Activated CD4-positive, alpha-beta T cell treated with anti-CD3 and anti-CD28 coated beads for 48 hours (primary cell): ENCODE measurements around the gene MED22.
"Not testable (repeated sequence)": the region's sequence is repeated elsewhere in the genome, so short reads cannot be mapped to it uniquely, and the experiment has no call there.

Experiments
- DNase-seq: peaks from one replicate; pipeline ENCODE4 v3.0.0-alpha.2; 2020

MED22 gene

GRCh38 chr9:133333566-133333965, 14.4 kb downstream of the MED22 start:
- DNase-seq, result no peak

DNA sequence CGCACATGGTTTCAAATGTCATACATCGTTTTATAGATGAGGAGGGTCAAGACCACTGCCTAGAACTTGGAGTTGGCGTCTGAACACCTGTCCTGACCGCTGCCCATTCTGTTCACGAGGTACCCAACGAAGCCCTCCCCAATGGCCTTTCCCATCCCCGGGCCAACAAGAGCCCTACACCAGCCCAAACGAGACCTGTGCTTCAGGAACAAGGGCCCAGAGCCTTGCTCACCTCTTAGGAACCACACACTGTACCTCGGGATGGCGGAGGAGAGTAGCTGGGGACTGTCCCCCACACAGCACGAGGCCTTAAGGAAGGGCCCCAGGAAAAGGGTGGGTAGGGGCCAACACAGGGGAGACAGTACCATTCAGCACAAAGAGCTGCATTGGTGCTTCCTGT, 14.9 kb downstream of the MED22 start:
- no peak for DNase-seq

DNA sequence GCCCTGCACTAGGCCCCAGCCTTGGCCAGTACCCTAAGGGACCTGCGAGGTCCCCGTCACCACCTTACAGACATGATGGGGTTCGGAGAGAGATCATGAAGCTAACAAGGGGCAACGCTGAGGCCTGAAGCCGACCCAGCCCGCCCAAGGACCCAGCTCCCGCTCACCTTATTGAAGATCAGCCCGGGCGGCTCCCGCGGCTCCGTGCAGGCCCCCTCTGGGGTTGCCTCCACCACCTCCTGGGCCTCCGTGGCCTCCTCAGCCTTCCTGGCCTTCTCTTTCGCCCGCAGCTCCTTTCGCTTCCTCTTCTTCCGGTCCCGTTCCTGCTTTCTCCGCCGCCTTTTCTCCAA, 15.6 kb downstream of the MED22 start:
- no peak for DNase-seq

DNA sequence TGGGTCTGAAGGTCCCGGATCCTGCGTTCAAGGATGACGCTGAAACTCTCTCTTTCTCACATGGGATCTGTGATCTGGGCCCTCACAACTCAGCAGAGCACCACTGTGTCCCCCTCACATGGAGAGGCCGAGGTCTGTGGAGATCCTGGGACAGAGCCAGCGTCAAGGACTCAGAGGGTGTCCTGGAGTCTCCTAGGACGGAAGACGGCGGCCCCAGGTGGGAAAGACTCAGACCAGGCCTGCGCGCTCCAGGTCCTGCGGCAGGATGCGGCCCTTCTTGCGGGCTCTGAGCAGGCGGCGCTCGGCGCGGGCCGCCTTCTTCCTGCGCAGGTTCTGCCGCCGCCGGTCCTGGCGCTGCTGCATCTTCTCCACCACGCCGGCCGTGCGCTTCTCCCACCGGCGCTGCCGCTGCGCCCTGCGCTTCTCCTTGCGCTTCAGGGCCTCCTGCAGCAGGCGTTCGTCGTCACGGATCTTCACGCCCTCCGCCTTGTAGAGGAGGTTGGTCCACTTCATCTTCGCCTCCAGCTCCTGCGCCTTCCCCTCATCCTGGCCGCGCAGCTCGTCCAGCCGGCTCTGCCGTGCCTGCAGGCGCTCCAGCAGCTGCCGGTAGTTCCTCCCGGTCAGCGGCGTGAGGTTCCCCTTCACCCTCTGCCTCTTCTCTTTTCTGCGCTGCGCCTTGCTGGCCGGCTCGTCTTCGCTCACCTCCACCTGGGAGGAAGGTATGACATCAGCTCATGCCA, 16.1 kb downstream of the MED22 start:
- DNase-seq, result no peak

- no peak for DNase-seq
Observed at GRCh38 chr9:133331221-133331620, 16.7 kb downstream of the MED22 start.

GRCh38 chr9:133329306-133330156, 18.4 kb downstream of the MED22 start:
- not testable (repeated sequence) for DNase-seq

DNA sequence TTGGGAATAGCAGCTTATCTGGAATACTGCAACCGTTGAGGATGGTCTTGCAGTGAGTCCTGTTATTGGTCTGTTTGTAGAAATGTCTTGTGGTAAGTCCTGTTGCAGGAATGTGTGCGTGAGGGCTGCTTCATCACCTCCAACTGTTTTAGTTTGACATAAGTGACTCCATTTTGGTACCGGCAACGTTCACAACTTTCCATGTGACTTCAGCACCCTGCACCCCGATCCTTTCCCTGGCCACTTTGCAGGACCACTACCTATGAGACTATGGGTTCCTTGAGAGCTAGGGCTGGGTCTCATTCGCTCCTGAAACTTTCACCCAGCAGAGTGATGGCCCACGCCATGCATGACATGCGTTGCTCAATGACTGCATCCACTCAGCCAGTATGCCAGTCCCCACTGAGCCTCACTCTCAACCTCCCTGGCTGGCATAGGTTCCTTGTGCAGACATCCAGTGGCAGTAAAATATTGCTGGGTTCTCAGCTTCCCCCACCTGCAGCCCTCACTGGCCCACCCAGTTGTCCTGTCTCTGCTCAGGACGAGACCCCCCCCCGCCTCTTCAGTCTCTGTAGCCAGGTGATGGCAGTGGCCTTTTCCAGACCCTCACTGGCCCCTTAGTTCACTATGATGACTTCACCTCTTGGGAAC, 20.0 kb downstream of the MED22 start:
- DNase-seq, result no peak

DNA sequence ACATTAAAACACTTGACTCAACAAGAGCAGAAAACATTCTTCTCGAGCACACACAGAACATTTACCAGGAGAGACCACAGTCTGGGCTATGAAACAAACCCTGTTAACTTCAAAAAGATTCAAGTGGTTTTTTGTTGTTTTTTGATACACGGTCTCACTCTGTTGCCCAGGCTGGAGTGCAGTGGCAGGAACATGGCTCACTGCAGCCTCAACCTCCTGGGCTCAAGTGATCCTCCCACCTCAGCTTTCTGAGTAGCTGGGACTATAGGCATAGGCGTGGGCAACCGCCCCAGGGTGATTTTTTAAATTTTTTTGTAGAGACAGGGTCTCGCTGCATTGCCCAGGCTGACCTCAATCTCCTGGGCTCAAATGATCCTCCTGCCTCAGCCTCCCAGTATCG, 20.9 kb downstream of the MED22 start:
- not testable (repeated sequence) for DNase-seq

DNA sequence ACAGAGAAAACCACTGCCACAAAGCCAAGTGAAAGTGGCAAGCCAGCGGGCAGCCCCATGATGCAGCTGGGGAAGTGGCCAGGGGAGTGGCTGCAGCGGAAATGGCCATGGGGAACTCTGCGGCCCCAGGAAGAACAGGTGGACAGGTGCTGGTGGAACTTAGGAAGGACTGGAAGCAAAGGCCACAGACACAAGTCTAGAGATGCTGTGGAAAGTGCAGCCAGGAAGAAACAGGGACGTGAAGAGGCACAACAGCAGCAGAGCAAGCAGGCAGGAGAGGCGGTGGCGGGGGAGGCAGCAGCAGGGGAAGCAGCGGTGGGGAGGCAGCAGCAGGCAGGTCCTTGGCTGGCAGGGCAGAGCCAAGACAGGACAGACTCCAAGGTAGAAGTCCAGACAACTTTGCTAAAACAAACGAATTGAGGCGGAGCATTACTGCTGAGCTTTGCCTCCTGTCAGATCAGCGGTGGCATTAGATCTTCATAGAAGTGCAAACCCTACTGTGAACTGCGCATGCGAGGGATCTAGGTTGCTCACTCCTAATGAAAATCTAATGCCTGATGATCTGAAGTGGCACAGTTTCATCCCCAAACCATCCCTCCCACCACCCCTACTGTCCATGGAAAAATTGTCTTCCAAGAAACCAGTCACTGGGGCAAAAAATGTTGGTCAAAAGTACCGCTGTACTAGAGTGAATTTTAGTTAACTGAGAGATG, 23.8 kb downstream of the MED22 start:
- DNase-seq, result no peak

DNA sequence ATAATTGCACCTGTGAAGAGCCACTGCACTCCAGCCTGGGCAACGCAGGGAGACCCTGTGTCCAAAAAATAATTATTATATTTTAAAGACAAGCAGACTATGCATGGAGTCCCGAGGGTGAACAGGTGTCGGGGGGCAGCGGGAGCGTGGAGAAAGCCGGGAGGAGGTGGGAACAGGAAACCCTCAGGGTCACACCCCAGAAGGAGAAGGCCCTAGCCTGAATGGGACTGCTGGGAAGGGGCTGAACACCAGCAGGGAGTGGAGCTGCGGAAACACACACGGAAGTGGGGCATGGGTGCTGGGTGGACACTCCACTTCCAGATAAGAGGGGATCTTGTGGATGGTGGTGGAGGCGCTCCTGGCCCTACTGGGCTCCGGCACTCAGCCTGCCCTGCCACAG, 24.7 kb downstream of the MED22 start:
- DNase-seq, result no peak

- no peak for DNase-seq
Observed at GRCh38 chr9:133322701-133323100, 25.2 kb downstream of the MED22 start.

GRCh38 chr9:133321411-133321935, 26.5 kb downstream of the MED22 start:
- DNase-seq, result no peak

- no peak for DNase-seq
Observed at GRCh38 chr9:133320421-133320881, 27.5 kb downstream of the MED22 start.

GRCh38 chr9:133317551-133317950, 30.4 kb downstream of the MED22 start:
- DNase-seq, result not testable (repeated sequence)

DNA sequence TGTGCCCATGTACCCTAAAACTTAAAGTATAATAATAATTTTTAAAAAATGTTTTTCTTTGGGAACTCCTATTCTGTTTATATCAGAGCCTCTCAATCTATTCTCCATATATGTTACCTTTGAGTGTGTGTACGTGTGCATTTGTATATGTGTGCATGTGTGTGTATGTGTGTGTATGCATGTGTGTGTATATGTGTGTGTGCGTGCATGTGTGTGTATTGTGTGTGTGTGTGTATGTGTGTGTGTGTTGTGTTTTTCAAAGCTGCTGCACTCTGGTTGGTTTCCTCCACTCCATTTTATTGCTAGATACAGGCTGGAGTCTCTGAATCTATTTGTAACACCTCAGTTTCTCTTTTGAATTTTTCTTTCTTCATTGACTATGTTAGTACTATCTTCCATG, 31.9 kb downstream of the MED22 start:
- no peak for DNase-seq

DNA sequence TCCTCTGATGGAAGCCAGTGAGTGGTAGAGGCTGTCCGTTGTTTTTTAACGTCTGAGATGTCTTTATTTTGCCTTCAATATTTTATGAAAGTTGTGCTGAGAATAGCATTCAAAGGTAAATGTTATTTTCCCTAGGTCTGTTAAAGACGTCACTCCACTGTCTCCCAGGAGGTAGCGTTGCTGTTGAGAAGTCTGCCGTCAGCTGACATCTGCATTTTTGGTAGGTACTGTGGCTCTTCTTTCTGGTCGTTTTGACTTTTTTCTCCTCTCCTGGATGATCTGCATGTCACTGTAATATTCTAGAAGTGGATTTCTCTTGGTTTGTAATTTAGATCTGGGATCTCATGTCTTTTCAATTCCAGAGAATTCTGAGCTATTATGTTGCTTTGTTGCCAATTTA, 38.3 kb downstream of the MED22 start:
- DNase-seq, result no peak

GRCh38 chr9:133307301-133307700, 40.6 kb downstream of the MED22 start:
- no peak for DNase-seq

- no peak for DNase-seq
Observed at GRCh38 chr9:133306242-133307204, 41.4 kb downstream of the MED22 start.

DNA sequence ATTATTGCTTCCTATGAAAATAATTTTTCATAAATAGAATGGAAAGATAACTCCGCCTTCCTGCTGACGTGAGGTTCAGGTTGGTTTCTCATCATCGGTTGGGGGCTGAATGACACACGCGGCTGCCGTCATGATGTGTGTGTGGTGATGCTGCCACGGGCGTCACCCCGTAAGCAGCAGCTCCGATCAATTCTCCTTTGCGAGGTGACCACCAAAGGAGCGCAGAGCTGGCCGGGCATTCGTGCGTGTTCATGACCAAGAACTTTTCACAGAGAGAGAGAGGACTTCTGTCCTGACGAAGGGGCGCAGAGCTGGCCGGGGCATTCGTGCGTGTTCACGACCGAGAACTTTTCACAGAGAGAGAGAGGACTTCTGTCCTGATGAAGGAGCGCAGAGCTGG, 42.2 kb downstream of the MED22 start:
- DNase-seq, result no peak

DNA sequence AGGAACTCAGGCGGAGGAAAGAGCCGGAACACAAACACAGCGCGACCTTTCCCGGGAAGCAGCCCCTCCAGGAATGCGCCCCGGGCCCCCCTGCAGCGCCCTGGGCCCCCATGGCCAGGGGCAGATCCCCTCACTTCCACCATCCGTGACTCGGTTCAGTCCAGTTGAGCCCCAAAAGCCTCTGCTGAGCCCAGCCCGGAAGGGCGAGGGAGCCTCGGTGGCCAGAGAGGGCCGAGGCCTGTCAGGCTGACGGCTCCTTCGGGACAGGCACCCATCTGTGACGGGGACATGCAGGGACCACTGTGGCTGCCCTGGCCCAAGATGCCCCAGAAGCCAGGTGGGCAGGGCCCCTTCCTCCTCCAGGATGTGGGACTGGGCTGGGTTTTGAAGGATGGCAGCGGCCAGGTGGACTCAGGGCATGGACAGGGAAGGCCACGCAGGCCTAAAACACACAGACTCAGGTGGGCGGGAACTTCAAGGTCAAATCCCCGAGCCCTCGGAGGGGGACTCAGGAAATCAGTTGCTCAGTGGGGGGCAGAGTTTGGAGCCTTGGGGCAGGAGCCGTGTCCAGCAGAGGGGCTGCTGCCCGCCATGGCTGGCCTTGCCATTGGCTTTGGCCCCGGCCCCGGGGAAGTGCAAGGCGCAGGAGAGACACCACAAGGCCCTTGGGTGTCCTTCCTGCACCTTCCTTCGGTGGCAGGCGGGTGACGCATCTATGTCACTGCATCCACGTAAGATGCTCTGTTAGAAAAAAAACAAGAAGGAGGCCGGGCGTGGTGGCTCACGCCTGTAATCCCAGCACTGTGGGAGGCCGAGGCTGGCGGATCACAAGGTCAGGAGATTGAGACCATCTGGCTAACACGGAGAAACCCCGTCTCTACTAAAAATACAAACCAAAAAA, 43.2 kb downstream of the MED22 start:
- no peak for DNase-seq

- DNase-seq, result no peak
Observed at GRCh38 chr9:133304158-133304470, 43.8 kb downstream of the MED22 start.
